ENCODE data around the gene GBGT1.
A peak's percentile ranks its signal among the peaks of the same experiment; 100 is the strongest.

The GBGT1 gene

GRCh38 chr9:133143639-133144141 lies 20.0 kb downstream of the GBGT1 start:
- Histone ChIP-seq H3K4me3 (ENCODE audit: low read length) (peak overlapping the region; percentile 58), H3K4me1 (ENCODE audit: control insufficient read depth, insufficient read depth, low read length) (peaks cover 22% of the 10 kb centered on the region), H3K9ac (ENCODE audit: low read length) (no peak overlapping the region), H3K36me3 (ENCODE audit: control insufficient read depth, insufficient read depth, low read length) (no peaks in the 10 kb centered on the region), H3K27ac (ENCODE audit: low read depth, low read length) (no peak overlapping the region), H3K27me3 (ENCODE audit: control insufficient read depth, insufficient read depth, low read length) (no peaks in the 10 kb centered on the region)

- Histone ChIP-seq H3K4me1 (ENCODE audit: control insufficient read depth, insufficient read depth, low read length) (peaks cover 18% of the 10 kb centered on the region), H3K27ac (ENCODE audit: low read depth, low read length) (no peak overlapping the region), H3K36me3 (ENCODE audit: control insufficient read depth, insufficient read depth, low read length) (no peaks in the 10 kb centered on the region), H3K9ac (ENCODE audit: low read length) (no peak overlapping the region), H3K27me3 (ENCODE audit: control insufficient read depth, insufficient read depth, low read length) (no peaks in the 10 kb centered on the region), H3K4me3 (ENCODE audit: low read length) (no peak overlapping the region)
Measured at GRCh38 chr9:133142684-133143622, 20.8 kb downstream of the GBGT1 start.

GRCh38 chr9:133141833-133142595 lies 21.7 kb downstream of the GBGT1 start:
- Histone ChIP-seq H3K9ac (ENCODE audit: low read length) (no peak overlapping the region), H3K4me3 (ENCODE audit: low read length) (no peak overlapping the region), H3K4me1 (ENCODE audit: control insufficient read depth, insufficient read depth, low read length) (peaks cover 14% of the 10 kb centered on the region), H3K36me3 (ENCODE audit: control insufficient read depth, insufficient read depth, low read length) (no peaks in the 10 kb centered on the region), H3K27me3 (ENCODE audit: control insufficient read depth, insufficient read depth, low read length) (no peaks in the 10 kb centered on the region), H3K27ac (ENCODE audit: low read depth, low read length) (no peak overlapping the region)

GRCh38 chr9:133140606-133141005 lies 23.1 kb downstream of the GBGT1 start:
- peaks cover 17% of the 10 kb centered on the region for H3K4me1 ChIP-seq (ENCODE audit: control insufficient read depth, insufficient read depth, low read length)
- H3K4me3 ChIP-seq (ENCODE audit: low read length), result no peak overlapping the region
- H3K36me3 ChIP-seq (ENCODE audit: control insufficient read depth, insufficient read depth, low read length), result no peaks in the 10 kb centered on the region
- H3K9ac ChIP-seq (ENCODE audit: low read length), result no peak overlapping the region
- no peak overlapping the region for H3K27ac ChIP-seq (ENCODE audit: low read depth, low read length)
- H3K27me3 ChIP-seq (ENCODE audit: control insufficient read depth, insufficient read depth, low read length), result no peaks in the 10 kb centered on the region

- H3K36me3 ChIP-seq (ENCODE audit: control insufficient read depth, insufficient read depth, low read length), result no peaks in the 10 kb centered on the region
- H3K27ac ChIP-seq (ENCODE audit: low read depth, low read length), result no peak overlapping the region
- H3K4me1 ChIP-seq (ENCODE audit: control insufficient read depth, insufficient read depth, low read length), result peaks cover 22% of the 10 kb centered on the region
- H3K4me3 ChIP-seq (ENCODE audit: low read length), result no peak overlapping the region
- H3K9ac ChIP-seq (ENCODE audit: low read length), result no peak overlapping the region
- no peaks in the 10 kb centered on the region for H3K27me3 ChIP-seq (ENCODE audit: control insufficient read depth, insufficient read depth, low read length)
Measured at GRCh38 chr9:133140174-133140505, 23.6 kb downstream of the GBGT1 start.

GRCh38 chr9:133139246-133140173 lies 24.2 kb downstream of the GBGT1 start:
- Histone ChIP-seq H3K27ac (ENCODE audit: low read depth, low read length) (no peak overlapping the region), H3K9ac (ENCODE audit: low read length) (no peak overlapping the region)

GRCh38 chr9:133137451-133138231 lies 26.1 kb downstream of the GBGT1 start:
- Histone ChIP-seq H3K27me3 (ENCODE audit: control insufficient read depth, insufficient read depth, low read length) (no peaks in the 10 kb centered on the region), H3K4me3 (ENCODE audit: low read length) (no peak overlapping the region), H3K4me1 (ENCODE audit: control insufficient read depth, insufficient read depth, low read length) (peaks cover 34% of the 10 kb centered on the region), H3K27ac (ENCODE audit: low read depth, low read length) (peak overlapping the region; percentile 69), H3K36me3 (ENCODE audit: control insufficient read depth, insufficient read depth, low read length) (no peaks in the 10 kb centered on the region), H3K9ac (ENCODE audit: low read length) (peak overlapping the region; percentile 32)

More at GRCh38 chr9:133139246-133140173, 24.2 kb downstream of the GBGT1 start:
- Histone ChIP-seq H3K4me1 (ENCODE audit: control insufficient read depth, insufficient read depth, low read length) (peaks cover 24% of the 10 kb centered on the region), H3K36me3 (ENCODE audit: control insufficient read depth, insufficient read depth, low read length) (no peaks in the 10 kb centered on the region), H3K27me3 (ENCODE audit: control insufficient read depth, insufficient read depth, low read length) (no peaks in the 10 kb centered on the region), H3K4me3 (ENCODE audit: low read length) (no peak overlapping the region)

GRCh38 chr9:133135146-133135745 lies 28.5 kb downstream of the GBGT1 start:
- H3K4me1 ChIP-seq (ENCODE audit: control insufficient read depth, insufficient read depth, low read length), result peaks cover 34% of the 10 kb centered on the region
- peak overlapping the region; percentile 95 for H3K27ac ChIP-seq (ENCODE audit: low read depth, low read length)
- H3K4me3 ChIP-seq (ENCODE audit: low read length), result no peak overlapping the region
- H3K36me3 ChIP-seq (ENCODE audit: control insufficient read depth, insufficient read depth, low read length), result peaks cover 2% of the 10 kb centered on the region
- H3K9ac ChIP-seq (ENCODE audit: low read length), result no peak overlapping the region
- H3K27me3 ChIP-seq (ENCODE audit: control insufficient read depth, insufficient read depth, low read length), result no peaks in the 10 kb centered on the region

- Histone ChIP-seq H3K27ac (ENCODE audit: low read depth, low read length) (peak overlapping the region; percentile 95), H3K9ac (ENCODE audit: low read length) (peak overlapping the region; percentile 10), H3K4me3 (ENCODE audit: low read length) (peak overlapping the region; percentile 14), H3K36me3 (ENCODE audit: control insufficient read depth, insufficient read depth, low read length) (peaks cover 2% of the 10 kb centered on the region), H3K4me1 (ENCODE audit: control insufficient read depth, insufficient read depth, low read length) (peaks cover 34% of the 10 kb centered on the region), H3K27me3 (ENCODE audit: control insufficient read depth, insufficient read depth, low read length) (no peaks in the 10 kb centered on the region)
Measured at GRCh38 chr9:133134388-133135145, 29.1 kb downstream of the GBGT1 start.

GRCh38 chr9:133133681-133134387 lies 29.9 kb downstream of the GBGT1 start:
- Histone ChIP-seq H3K9ac (ENCODE audit: low read length) (peak overlapping the region; percentile 40), H3K4me1 (ENCODE audit: control insufficient read depth, insufficient read depth, low read length) (peaks cover 34% of the 10 kb centered on the region), H3K27me3 (ENCODE audit: control insufficient read depth, insufficient read depth, low read length) (no peaks in the 10 kb centered on the region), H3K27ac (ENCODE audit: low read depth, low read length) (peak overlapping the region; percentile 95), H3K36me3 (ENCODE audit: control insufficient read depth, insufficient read depth, low read length) (peaks cover 2% of the 10 kb centered on the region), H3K4me3 (ENCODE audit: low read length) (peak overlapping the region; percentile 38)

Measured in rectal smooth muscle tissue (tissue), 1 donor.